GM15510 (cell line): ENCODE results near the gene HOXD3.

Source experiments
- POLR2A ChIP-seq: IDR thresholded peaks from 3 replicates; pipeline ENCODE4 v1.6.1; 2011; ENCODE audit warnings: borderline replicate concordance; ENCODE audit not compliant: insufficient read length; ENCODE audit errors: extremely low read depth

Gene HOXD3

DNA sequence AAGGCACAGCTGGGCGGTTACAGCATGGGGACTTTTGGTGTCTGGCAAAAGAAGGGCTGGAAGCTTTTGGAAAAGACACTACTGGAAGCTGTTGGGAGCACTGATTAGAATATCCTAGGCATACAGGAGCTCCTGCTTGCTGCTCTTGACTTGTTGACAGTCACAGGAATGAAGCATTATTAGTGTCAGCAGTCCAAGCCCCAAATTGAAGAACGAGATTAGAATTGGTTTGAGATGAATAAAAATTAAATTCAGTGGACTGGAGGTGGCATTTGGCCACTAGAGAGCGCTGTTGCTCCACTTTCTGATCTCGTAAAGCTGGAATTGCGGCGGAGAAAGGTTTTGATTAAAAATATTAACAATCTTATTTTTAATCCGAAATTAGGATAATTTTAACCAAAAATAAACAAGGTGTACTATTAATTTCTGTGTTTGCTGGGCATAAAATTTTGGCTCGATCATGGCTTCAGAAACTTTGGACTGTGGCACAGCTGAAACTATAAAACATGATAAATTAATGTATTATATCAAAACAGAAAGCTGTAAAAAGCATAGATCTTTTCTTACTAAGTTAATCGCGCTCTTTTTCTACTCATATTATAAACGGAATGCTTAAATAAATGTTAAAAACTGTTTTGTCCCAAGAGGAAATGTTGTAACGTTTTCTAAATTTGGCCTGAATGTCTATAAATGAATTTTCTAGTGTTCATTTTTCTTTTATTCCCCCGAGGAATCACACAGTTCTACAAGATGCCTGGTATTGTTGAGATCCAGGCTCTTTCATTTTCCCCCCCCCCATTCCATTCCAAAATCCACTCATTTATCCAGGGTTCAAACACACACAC, 30.0 kb upstream of the HOXD3 start:
- TF ChIP-seq POLR2A: no peak

DNA sequence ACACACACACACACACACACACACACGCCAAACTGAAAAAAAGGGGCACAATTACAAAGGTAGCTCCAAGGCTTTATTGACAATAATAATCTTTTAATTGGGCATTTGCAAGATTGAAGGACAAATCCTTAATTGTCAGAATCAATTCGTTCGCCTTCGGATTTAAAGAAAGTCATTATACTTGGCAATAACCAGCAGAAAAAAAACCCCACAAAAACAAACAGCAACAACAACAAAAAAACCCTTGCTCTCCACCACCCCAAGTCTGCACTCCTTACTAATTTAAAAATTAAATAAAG, 29.4 kb upstream of the HOXD3 start:
- no peak for TF ChIP-seq POLR2A

DNA sequence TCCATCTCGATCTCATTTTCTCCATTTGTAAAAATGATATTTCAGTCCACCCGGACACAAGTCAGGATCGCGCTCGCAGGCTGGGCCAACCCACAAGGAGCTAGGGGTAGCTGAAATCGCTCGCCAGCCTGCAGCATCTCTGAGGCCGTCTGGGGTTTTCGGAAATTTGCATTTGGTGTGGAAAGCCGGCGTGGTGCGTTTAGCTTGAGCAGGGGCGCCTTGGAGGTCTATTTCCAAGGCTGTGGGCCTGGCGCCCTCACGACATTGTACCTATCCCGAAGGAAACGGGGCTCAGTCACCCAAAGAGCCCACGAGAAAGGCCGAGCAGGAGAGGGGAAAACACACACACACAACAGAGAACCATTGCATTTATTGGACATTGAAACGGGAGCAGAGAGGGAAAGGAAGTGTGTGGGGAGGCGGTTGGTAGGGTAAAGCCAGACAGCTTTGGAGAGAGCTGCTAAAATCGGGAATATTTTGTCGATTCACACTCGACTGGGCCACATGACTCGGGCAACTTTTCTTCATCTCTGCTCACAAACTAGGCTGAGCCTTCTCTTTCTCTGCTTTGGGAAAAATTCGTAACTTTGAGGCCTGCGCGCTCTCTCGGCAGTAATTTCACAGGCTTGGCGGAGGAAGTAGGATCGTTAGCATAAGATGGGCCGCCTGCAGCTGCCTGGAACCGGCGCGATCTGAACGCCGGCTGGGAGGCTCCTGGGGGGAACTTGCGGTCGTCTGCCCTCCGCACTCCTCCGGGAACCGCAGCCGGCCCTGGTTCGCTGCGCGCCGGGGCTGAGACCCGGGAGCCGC, 28.7 kb upstream of the HOXD3 start:
- no peak for TF ChIP-seq POLR2A

DNA sequence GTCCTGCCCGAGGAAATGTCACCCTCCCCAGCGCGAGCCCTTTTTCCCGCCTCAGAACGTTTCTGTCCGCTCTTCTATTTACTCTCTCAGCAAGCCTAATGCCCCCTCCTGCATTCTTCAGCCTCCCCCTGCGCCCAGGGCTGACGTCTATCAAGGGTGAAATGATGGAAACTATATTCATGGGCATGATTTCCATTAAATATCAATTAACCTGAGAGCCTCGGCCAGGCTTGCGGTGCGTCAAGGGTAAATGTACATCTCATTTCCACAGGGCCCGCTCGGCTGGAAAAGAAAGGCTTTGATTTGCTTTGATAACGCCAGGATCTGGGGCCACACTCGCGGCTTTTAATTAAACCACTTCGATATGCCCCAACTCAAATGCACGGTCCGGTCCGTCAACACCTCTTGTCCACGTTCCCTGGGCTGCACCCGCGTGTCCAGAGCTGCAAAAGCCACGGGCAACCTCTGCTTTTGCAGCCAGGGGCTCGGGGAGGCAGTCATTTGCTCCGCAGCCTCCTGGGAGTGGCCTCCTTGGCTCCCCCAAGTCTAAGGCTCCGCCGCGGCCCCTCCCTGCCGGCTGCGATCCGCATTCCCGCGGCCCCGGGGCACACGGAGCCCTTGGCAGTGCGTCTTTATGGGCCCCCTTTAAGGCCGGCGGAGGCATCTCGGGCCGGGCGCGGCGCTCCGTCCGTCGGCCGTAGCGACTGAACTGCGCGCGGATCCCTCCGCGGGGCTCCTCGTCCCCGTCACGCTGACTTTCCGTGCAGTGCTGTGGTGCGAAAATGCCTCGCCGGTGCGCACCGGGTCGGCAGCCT, 27.9 kb upstream of the HOXD3 start, which contains the start of gene HOXD8:
TSS of gene HOXD8 (plus strand) at position 724 of the 815 bp plus-strand sequence. CDS start 662 bp downstream, outside the sequence.
- no peak for TF ChIP-seq POLR2A

DNA sequence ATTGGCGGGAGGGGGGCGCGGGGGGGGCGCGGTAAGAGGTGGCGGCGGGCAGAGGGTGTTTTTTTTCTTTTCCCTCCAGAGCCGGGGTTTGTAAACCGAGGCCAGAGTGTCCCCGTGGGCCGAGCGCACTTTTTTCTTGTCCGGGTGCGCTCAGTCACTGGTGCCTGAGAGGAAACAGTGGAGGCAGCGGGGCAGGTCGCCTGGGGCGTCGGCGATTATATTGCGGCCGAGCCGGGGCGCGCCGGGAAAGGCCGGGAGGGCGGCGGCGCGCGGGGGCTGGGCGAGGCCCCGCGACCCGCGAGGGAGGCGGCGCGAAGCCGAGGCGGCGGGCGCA, 27.3 kb upstream of the HOXD3 start:
- TF ChIP-seq POLR2A: no peak

DNA sequence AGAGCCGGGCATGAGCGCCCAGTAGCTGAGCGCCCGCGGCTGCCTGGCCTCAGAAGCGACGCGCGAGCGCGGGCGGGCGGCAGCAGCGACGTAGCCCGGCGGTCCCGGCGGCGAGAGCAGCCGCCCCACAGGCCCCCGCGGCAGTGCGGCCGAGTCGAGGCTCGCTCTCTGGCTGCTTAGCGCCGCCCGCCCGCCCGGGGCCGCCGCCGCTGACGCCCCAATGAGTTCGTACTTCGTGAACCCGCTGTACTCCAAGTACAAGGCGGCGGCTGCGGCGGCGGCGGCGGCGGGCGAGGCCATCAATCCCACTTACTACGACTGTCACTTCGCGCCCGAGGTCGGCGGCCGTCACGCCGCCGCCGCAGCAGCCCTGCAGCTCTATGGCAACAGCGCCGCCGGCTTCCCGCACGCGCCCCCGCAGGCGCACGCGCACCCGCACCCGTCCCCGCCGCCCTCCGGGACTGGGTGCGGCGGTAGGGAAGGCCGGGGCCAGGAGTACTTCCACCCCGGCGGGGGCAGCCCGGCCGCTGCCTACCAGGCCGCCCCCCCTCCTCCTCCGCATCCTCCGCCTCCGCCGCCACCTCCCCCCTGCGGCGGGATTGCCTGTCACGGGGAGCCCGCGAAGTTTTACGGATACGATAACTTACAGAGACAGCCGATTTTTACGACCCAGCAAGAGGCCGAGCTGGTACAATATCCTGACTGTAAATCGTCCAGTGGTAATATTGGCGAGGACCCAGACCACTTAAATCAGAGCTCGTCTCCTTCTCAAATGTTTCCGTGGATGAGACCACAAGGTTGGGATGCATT, 26.8 kb upstream of the HOXD3 start:
- no peak for TF ChIP-seq POLR2A

DNA sequence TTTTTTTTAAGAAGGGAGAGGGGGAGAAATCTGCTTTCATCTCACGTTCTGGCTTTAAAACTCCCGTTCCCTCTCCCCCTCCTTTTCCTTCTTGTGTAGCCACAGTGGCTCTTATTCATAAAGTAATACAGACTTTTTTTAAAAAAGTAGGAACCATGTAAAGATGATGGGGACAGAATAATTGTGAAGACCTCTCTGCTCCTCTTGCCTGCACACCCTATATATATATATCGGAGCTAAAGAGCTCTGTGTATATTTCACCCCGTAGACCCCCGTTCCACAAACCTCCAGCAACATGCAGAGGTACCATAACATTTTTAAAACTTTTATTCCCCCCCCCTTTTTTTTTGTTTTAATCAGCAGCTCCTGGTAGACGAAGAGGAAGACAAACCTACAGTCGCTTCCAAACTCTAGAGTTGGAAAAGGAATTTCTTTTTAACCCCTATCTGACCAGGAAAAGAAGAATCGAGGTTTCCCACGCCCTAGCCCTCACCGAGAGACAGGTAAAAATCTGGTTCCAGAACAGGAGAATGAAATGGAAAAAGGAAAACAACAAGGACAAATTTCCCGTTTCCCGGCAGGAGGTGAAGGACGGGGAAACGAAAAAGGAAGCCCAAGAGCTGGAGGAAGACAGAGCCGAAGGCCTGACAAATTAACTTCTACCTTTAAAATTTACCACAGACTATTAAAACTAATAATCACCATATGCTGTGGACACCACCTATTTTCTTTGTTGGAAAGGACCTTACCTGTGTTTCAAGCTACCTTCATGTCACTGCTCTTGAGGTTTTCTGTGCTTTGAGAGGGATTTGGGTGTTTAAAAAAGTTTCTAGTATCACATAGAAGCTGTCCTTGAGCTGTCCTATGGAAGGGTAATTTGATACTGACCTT, 25.9 kb upstream of the HOXD3 start:
- TF ChIP-seq POLR2A: no peak

DNA sequence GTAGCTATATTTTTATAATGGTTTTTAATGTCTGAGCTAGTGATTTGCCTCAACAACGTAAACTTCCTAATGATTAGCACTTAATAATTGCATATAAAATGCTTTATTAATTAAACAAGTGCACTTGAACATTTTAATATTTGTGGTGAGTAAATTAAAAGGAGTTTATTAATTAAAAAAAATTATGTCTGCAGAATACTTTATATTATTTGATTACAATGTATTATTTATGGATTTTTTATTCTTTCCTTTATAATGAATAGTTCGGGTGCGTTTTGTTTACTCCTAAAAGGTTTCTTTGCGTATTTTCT, 25.3 kb upstream of the HOXD3 start:
- no peak for TF ChIP-seq POLR2A

DNA sequence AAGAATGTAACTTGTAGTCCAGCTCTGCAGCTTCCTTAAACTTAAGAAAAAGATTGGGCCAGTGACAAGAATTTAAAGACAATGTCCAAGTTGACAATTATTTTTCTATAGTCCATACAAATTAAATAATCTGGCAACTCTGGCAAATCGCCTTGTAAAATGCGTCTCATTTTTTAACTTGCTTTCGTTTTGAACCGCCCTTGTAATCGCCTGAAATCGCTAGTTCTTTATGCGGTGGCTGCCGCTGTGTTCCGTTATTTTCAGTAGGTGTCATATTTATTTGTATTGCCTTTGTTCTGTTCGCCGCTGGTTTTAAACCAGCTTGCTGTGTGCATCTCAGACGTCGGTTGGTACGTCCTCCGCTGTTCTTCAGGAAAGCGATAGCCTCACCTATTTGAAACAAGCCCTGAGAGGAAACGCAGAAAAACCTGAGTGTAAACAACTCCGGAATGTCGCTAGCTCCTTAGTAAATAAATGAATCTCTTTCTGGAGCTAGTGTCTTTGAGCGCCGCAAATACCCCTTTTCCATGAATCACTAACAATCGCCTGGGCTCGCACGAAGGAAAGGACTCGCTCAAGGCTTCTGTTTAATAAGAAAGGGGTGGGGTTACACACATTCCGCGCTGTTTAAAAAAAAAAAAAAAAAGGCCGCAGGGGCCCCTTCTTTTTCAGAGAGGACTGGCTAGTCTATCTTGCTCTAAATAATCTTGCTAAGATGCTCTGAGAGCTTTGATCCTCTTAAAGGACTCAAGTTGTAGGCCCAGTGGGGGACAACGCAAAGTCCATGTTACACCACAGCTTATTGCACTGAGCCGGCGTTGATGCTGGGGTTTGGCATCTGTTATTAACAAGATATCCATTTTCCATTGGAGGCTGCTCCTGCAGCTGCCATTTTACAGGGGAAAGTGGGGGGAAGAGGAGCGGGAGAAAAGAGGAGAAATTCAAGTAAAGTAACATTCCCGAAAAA, 24.6 kb upstream of the HOXD3 start:
- no peak for TF ChIP-seq POLR2A

DNA sequence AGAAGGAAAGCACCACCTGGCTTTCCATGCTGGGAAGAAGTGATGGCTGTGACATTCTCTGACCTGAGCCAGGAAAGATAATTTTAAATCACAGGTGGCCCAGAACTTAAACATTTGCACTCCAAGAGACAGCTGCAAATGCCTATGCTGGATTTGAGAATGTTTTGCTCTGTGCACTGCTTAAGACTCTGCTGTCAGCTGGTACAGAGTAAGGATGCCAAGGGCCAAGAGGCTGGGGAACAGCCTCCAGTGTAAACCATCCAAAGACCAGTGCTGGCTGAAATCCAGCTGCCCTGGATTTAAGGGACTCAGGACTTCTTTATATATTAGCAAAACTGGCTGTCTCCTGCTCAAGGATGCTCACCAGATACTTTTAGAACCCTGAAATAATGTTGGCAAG, 23.7 kb upstream of the HOXD3 start:
- TF ChIP-seq POLR2A: no peak

DNA sequence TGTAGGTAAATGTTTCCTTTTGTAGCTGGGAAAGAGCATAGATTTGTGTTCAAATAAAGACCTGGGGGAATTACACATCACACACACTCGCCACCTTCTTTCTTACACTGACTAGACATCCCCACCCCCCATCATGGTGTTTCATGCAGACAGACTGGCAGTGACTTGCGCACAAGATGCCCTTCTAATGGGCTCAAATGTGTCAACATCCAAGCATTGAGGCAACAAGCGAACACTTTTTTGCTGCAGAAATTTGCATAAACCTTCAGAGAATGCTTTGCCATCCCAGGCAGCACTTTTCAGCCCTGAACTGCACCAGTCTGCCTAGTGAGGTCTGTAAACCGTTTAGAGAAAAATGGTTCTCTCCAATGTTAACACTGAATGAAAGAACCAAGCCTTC, 23.1 kb upstream of the HOXD3 start:
- TF ChIP-seq POLR2A: no peak

DNA sequence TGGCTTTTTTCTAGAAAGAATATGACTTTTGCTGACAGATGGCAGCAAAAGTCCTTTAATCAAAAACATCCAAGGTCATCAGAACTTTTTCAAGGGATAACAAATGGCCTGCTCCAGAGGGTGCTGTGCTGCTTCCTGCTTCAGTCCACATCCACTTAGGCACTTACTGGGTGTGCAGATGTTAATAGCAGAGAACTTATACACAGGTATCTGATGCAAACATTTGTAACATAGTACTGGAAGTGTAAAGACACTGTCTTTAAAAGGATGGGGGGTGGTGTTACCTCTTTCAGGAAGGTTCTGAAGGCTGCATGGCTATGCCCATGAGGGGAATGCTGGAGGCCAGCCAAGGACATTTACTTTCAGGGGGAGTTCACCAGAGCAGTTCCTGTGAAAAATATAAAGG, 22.1 kb upstream of the HOXD3 start:
- no peak for TF ChIP-seq POLR2A
